Skeletal muscle satellite cell (primary cell): ENCODE results near the gene PIP4K2C.
A peak's percentile ranks its signal among the peaks of the same experiment; 100 is the strongest.

Source experiments
- H3K27me3 ChIP-seq: 2 replicates; pipeline ENCODE4 v1.7.0; 2013; ENCODE audit warnings: low read length; ENCODE audit not compliant: control insufficient read depth, insufficient read depth
- H3K36me3 ChIP-seq: 2 replicates; pipeline ENCODE4 v1.7.0; 2013; ENCODE audit warnings: mild to moderate bottlenecking, control low read depth, low read length; ENCODE audit not compliant: insufficient read depth
- H3K4me1 ChIP-seq: 2 replicates; pipeline ENCODE4 v1.7.0; 2013; ENCODE audit warnings: low read length; ENCODE audit not compliant: control insufficient read depth, insufficient read depth
- H3K4me2 ChIP-seq: 2 replicates; pipeline ENCODE4 v1.7.0; 2013; ENCODE audit warnings: mild to moderate bottlenecking, low read length
- H3K4me3 ChIP-seq: 2 replicates; pipeline ENCODE4 v1.7.0; 2013; ENCODE audit warnings: low read length
- H3K9ac ChIP-seq: 2 replicates; pipeline ENCODE4 v1.7.0; 2013; ENCODE audit warnings: mild to moderate bottlenecking, low read depth, low read length, moderate library complexity
- H3K9me3 ChIP-seq: replicated peaks from 2 replicates; pipeline ENCODE4 v1.7.0; 2013; ENCODE audit warnings: mild to moderate bottlenecking, control low read depth, low read length

PIP4K2C gene

GRCh38 chr12:57590479-57590863, 521 bp upstream of the PIP4K2C start:
- peak overlapping the region; percentile 87 for H3K4me2 ChIP-seq
- H3K4me1 ChIP-seq, result peaks cover 13% of the 10 kb centered on the region
- no peaks in the 10 kb centered on the region for H3K36me3 ChIP-seq
- H3K27me3 ChIP-seq, result peaks cover 27% of the 10 kb centered on the region
- H3K4me3 ChIP-seq, result peak overlapping the region; percentile 79
- no peaks in the 10 kb centered on the region for H3K9me3 ChIP-seq
- peak overlapping the region; percentile 78 for H3K9ac ChIP-seq

GRCh38 chr12:57591782-57592325, 862 bp downstream of the PIP4K2C start:
- peak overlapping the region; percentile 79 for H3K4me3 ChIP-seq
- H3K9ac ChIP-seq, result peak overlapping the region; percentile 78
- peaks cover 13% of the 10 kb centered on the region for H3K4me1 ChIP-seq
- no peaks in the 10 kb centered on the region for H3K36me3 ChIP-seq
- peak overlapping the region; percentile 87 for H3K4me2 ChIP-seq
- H3K27me3 ChIP-seq, result peaks cover 14% of the 10 kb centered on the region
- H3K9me3 ChIP-seq, result no peaks in the 10 kb centered on the region

DNA sequence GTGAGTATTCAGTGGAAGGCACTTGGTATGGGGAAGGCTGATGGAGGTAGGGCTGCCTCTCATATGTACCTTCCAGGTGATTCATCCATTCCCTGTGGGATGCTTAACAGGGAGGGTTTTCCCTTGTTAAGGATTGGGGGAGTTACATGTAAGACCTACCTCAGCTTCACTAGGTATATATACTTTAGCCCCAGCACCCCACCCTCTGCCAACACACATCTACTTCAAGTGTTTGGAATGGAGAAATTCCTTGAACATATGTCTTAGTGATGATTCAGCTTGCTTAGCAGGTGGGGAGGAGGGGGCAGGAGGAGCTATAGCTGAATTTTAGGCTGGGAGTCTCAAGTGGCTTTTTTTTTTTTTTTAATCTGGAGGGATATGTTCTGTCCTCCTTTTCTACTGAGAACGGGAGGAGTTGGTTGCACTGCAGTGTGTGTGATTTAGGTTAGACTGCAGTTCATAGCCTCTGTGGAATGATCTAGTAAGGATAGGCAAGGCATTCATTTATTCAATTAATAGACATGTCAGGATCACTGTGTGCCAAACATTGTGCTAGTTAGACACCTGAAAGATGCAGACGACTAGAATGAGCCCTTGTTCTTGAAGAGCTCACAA, 1.7 kb downstream of the PIP4K2C start:
- Histone ChIP-seq H3K9me3 (no peaks in the 10 kb centered on the region), H3K36me3 (no peaks in the 10 kb centered on the region), H3K4me3 (no peak overlapping the region), H3K27me3 (peaks cover 8% of the 10 kb centered on the region), H3K4me1 (peaks cover 13% of the 10 kb centered on the region), H3K4me2 (peak overlapping the region; percentile 87), H3K9ac (no peak overlapping the region)

- no peak overlapping the region for H3K4me3 ChIP-seq
- no peaks in the 10 kb centered on the region for H3K9me3 ChIP-seq
- H3K27me3 ChIP-seq, result peaks cover 2% of the 10 kb centered on the region
- no peaks in the 10 kb centered on the region for H3K36me3 ChIP-seq
- no peak overlapping the region for H3K9ac ChIP-seq
- H3K4me2 ChIP-seq, result no peak overlapping the region
- H3K4me1 ChIP-seq, result peaks cover 13% of the 10 kb centered on the region
Measured at GRCh38 chr12:57593187-57593586, 2.2 kb downstream of the PIP4K2C start.

DNA sequence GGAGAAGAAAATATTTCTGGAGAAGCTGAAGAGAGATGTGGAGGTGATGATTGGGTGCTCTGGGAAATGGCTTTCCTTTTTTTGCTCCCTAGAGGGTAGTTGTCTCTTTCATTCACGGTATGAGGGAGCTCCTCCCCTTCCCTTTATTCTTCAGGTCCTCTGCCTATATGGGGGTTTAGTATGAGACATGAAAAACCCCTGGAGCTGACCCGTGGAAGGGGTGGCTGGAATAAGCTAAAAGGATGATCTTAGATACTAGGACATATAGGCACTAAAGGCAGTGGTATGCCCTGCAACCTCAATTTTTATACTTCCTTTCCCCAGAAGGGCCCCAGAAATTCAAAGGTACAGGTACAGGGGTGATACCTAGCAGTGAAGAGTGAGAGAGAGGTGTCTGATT, 9.4 kb downstream of the PIP4K2C start:
- peaks cover 11% of the 10 kb centered on the region for H3K4me1 ChIP-seq
- peaks cover 4% of the 10 kb centered on the region for H3K36me3 ChIP-seq
- no peaks in the 10 kb centered on the region for H3K27me3 ChIP-seq
- no peak overlapping the region for H3K4me2 ChIP-seq
- no peak overlapping the region for H3K9ac ChIP-seq
- no peaks in the 10 kb centered on the region for H3K9me3 ChIP-seq
- H3K4me3 ChIP-seq, result no peak overlapping the region

GRCh38 chr12:57602544-57602943, 11.6 kb downstream of the PIP4K2C start:
- H3K4me2 ChIP-seq, result no peak overlapping the region
- H3K4me3 ChIP-seq, result no peak overlapping the region
- no peaks in the 10 kb centered on the region for H3K27me3 ChIP-seq
- H3K9me3 ChIP-seq, result no peaks in the 10 kb centered on the region
- peaks cover 15% of the 10 kb centered on the region for H3K4me1 ChIP-seq
- no peak overlapping the region for H3K9ac ChIP-seq
- H3K36me3 ChIP-seq, result peaks cover 4% of the 10 kb centered on the region

DNA sequence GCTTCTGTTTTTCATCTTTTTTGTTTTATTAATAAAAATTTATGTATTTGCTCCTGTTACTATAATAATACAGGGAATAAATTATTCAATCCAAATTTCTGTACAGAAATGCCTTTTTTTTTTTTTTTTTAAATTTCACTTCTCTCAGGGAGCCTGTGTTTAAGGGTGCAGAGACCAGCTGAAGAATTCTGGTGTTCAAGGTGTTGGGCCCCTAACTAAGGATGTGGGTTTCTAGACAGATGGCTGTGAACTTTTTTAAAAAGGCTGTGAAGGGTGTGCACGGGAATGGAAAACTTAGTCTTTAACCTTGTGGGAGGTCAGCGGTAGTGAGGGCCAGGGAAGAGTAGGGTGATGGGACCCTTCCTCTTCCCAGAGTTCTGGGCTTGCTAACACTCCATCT, 12.3 kb downstream of the PIP4K2C start:
- Histone ChIP-seq H3K4me3 (no peak overlapping the region), H3K9ac (no peak overlapping the region), H3K9me3 (no peaks in the 10 kb centered on the region), H3K27me3 (no peaks in the 10 kb centered on the region), H3K4me2 (no peak overlapping the region), H3K4me1 (peaks cover 15% of the 10 kb centered on the region), H3K36me3 (peaks cover 4% of the 10 kb centered on the region)

- H3K4me1 ChIP-seq, result peaks cover 15% of the 10 kb centered on the region
- peak overlapping the region; percentile 78 for H3K9ac ChIP-seq
- H3K9me3 ChIP-seq, result no peaks in the 10 kb centered on the region
- peak overlapping the region; percentile 86 for H3K4me2 ChIP-seq
- H3K36me3 ChIP-seq, result peaks cover 4% of the 10 kb centered on the region
- H3K4me3 ChIP-seq, result peak overlapping the region; percentile 73
- no peaks in the 10 kb centered on the region for H3K27me3 ChIP-seq
Measured at GRCh38 chr12:57603815-57604453, 12.9 kb downstream of the PIP4K2C start.

DNA sequence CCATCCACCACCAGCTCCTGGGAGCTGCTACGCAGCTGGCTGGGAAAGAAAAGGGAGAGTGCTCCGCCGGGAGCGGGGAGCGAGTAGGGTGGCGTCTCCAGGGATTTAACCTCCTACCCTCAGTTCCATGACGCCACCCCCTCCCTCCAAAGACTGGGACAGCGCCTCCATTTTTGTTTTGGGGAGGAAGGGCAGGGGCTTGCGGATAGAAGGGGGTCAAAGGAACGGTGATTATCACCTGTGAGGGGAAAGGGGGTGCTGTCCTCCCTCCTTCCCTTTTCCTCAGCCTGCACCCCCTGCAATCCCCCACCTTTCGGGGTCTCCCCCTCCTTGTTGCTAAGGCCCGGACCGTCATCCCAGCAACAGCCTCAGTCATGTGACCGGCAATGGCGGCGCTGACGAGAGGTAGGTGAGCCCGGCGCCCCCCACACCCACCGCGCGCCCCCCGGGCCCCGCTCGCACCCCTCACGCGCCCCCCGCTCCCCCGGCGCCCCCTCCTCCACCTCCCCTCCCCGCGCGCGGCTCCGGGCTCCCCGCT, 13.5 kb downstream of the PIP4K2C start, which contains the start of gene DTX3:
Gene DTX3 (plus strand): TSS at position 371 of the 538 bp plus-strand sequence. CDS start 1,694 bp downstream, outside the sequence.
- Histone ChIP-seq H3K4me1 (peaks cover 15% of the 10 kb centered on the region), H3K4me3 (peak within 1 kb of the TSS; percentile 73), H3K4me2 (peak within 1 kb of the TSS; percentile 86), H3K9me3 (no peaks in the 10 kb centered on the region), H3K9ac (peak within 1 kb of the TSS; percentile 82), H3K27me3 (no peaks in the 10 kb centered on the region), H3K36me3 (peaks cover 4% of the 10 kb centered on the region)

DNA sequence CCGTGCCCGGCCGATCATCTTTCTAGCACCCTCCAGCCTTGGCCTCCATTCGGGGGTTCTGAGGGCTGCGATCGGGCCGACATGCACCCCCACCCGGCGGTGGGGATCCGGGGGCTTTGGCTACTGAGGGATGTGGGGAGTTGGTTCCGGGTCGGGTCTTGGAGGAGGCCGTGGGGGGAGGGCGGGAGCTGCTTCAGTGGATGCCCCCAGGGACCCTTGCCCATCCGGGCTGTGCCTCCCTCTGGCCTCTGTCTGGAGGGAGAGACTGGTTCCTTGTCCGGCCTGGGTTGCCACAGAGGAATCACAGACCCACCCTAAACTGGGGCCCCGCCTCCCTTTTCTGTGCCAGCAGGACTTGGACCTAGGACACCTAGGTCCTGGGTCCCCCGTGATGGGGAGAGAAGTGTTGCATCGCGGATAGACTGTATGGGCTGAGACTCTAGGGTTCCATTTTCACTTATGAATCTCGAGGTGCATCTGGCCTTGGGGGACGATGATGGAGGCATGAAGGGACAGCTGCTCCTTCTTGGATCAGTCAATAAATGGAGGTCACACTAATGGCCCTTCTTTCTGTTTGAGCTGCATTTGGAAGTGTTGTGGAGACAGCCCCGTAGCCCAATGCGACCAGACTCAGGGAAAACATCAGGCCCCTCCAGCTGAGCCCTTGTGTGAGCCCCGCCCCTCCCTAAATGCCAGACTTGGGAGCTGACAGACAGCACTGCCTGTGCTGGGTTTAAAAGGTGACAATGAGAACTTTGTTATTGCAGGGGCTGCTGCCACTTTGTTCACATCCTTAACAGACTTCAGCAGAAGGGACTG, 14.2 kb downstream of the PIP4K2C start:
- Histone ChIP-seq H3K4me3 (peak overlapping the region; percentile 71), H3K9ac (peak overlapping the region; percentile 82), H3K9me3 (no peaks in the 10 kb centered on the region), H3K36me3 (peaks cover 4% of the 10 kb centered on the region), H3K27me3 (no peaks in the 10 kb centered on the region), H3K4me2 (peak overlapping the region; percentile 83), H3K4me1 (peaks cover 15% of the 10 kb centered on the region)

DNA sequence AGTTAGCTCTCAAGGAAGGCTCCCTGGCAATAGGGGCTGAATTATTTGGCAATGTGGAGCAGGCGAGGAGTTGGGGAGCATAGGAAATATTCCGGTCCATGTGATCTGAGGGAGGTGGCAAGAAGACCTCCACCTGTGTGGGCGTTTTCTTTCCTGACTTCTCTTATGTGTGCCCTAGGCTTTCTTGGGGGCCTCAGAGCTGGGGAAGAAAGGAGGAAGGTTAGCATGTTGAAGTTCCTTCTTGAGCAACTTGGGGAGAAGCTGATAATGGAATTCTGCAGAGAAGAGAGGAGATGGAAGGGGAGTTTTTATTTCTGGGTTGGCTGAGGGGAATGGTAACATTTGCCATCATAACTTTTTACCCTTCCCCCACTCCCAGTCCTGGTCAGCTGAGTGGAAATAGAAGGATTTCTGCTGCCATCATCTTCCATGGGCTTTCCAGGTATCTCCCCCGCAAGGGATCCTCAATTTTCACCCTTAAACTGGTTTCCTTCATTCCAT, 14.9 kb downstream of the PIP4K2C start:
- Histone ChIP-seq H3K4me3 (peak overlapping the region; percentile 71), H3K27me3 (peaks cover 6% of the 10 kb centered on the region), H3K36me3 (peaks cover 4% of the 10 kb centered on the region), H3K4me2 (peak overlapping the region; percentile 83), H3K9me3 (no peaks in the 10 kb centered on the region), H3K4me1 (peaks cover 16% of the 10 kb centered on the region), H3K9ac (no peak overlapping the region)
